AG08395 (cell line): ENCODE data around the gene UBE2E1.

Experiments used
- DNase-seq: peaks from one replicate; pipeline ENCODE4 v3.0.0; 2012; ENCODE audit warnings: mixed read lengths, low spot score

The UBE2E1 gene

GRCh38 chr3:23796518-23796917 is 9.2 kb upstream of the UBE2E1 start:
- no peak for DNase-seq

DNA sequence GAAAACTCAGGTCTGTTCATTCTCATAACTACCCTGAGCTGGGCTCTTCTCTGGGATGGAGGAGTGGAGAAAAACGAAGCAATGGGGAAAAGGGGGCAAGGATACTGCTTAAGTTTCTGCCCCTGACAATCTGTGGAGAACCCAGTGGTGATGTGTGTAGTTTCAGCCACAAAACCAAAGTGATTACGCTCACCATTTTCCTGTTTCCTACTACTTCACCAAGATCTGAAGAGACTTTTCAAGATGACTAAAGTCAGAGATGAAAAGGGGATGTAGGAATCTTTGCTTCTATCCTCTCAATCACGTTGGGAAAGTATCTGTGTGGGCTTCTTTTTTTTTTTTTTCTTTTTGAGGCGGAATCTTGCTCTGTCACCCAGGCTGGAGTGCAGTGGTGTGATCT is 8.3 kb upstream of the UBE2E1 start:
- no peak for DNase-seq

- no peak for DNase-seq
Measured at GRCh38 chr3:23798456-23798855, 7.3 kb upstream of the UBE2E1 start.

GRCh38 chr3:23798876-23799275 is 6.9 kb upstream of the UBE2E1 start:
- DNase-seq = no peak

DNA sequence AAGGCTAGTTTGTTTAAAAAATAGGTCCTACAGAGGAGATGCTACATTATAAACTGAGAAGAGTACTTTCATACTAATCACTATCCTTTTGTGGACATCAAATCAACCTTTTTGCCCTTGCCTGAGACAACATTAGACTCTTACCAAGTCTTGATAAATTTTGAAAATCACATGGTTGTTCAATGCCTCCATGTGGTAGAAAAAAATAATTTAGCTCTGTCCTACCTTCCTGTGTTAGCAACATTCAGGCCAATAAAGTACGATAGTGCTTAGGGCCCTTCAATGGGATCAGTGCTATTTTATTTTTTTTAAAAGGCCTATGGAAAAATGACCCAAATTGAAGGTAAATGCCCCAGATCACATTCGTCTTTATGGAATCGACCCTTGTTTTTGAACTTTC is 5.0 kb upstream of the UBE2E1 start:
- peak; percentile 26 for DNase-seq

- DNase-seq = no peak
Measured at GRCh38 chr3:23804441-23805209, 1.1 kb upstream of the UBE2E1 start.

DNA sequence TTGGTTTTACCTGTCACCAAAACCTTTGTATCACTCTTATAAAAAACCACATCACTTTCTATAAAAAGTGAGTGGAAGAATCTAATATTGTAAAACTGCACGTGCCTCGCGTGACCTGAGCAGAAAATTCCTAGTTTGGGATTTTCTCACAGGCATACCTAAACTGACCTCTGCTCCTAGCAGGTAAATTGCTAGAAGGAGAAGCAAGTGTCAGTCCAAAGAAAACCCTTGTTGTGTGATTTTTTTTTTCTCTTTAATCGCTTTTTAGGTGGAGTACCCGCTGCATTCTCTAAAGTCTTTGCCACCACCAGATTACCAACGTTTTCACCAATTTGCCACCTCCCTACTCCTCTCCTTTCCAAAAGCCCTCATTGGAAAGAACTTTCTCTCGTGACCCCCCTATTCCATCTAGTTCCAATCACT is 534 bp upstream of the UBE2E1 start:
- DNase-seq = no peak

DNA sequence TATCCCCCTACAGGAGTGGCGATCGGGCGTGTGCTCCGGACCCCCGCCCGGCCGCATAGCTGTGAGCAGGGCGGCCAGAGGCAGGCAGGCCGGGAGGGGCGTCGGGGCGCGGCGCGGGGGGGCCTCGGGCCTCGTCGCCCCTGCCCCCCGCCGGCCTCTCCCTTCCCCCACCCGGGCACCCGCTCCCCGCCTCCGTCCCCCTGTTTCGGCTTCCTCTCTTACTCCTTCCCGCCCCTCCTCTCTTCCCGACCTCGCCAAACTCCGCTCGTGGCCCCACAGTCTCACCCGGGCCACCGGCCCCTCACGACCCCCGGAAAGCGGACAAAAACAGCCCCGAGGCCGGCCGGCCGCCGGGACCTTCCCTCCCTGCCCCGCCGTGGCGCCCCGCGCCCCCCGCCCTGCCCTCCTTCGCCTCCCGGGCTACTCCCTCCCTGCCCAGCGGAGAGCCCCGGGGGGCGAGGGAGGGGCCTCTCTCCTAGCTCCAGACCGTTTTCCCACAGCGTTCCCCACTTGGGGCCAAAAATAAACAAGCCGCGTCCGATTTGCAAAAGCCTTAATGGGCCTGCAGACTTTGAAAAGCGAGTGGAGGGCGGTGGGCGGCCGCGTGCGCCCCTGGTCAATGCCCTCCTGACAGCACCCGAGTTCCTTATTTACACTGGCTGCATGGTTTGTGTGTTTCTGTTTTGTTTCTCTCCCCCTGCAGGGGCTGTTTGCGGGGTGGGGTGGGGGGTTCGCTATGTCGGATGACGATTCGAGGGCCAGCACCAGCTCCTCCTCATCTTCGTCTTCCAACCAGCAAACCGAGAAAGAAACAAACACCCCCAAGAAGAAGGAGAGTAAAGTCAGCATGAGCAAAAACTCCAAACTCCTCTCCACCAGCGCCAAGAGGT is 1.0 kb downstream of the UBE2E1 start:
- DNase-seq = peak; percentile 46

GRCh38 chr3:23807424-23808015 is 1.8 kb downstream of the UBE2E1 start:
- no peak for DNase-seq

GRCh38 chr3:23808525-23808924 is 2.8 kb downstream of the UBE2E1 start:
- DNase-seq = no peak

DNA sequence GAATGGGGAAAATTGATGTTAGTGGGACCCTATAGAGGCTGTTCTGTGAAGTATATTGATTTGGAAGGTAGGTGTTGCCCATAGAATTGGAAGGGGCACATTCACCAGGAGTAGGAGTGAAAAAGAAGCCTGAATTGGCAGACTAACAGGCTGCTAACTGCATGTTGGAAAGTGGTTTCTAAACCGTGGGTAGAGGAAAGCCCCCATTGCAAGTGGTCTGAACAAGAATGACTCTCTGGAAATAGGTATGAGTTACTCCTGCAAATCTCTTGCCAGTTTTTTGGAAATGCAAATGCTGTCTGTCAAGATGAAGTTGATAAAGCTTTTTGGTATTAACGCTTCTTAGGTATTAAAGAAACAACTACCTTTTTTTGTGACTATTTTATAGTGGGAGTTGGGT is 3.5 kb downstream of the UBE2E1 start:
- DNase-seq = no peak

GRCh38 chr3:23809840-23810342 is 4.1 kb downstream of the UBE2E1 start:
- DNase-seq = no peak

DNA sequence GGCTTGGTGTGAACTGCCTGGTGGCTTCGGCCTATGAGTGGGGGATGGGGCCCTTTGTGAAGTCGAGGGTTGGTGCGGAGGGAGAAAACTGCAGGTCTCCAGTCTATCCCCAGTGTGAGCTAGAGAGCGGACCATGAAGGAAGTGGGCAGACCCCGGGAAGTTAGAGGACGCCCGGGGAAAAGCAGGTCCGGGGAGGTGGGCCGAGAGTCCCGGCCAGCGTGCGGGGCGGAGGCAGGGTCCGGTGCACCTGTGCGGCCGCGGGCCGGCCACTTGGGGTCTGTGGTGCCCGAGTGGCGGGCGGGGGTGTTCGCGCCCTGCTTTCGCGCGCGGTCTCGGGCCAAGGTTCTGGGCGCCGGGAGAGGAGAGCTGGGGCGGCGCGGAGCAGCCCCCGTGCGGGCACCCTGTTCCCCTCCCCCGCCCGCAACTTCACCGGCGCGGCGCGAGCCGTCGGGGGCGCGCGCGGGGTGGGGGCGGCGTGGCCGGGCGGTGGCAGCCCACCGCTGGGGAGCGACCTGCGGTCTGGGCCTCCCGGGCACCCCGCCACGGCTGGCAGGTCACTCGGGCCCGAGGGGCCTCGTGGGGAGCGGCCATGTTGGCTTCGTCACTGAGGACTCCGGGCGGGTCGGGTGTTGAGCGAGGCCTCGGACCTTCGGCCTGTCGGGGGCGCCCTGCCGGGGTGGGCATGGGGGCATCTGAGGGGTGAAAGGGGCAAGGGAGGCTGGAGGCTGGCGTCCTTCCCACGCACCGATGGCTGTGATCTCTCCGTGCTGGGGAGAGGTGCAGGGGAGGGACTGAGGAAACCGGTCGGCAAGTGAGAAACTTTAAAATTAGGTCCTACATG is 4.8 kb downstream of the UBE2E1 start:
- DNase-seq = peak; percentile 51

DNA sequence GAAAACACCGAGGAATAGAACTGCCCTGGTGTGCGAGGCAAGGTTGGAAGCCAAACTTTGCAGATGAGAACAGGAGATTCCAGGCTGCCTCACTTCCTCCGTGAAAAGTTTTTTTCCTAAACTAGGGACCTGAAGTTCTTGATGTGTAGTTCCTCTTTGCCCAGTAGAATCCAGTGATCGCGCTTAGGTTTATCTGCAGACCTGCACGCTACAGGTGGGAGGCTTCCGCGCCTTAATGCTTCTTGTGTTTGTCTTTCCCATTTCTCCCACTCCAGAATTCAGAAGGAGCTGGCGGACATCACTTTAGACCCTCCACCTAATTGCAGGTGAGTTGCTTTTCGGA is 5.4 kb downstream of the UBE2E1 start:
- DNase-seq = no peak

DNA sequence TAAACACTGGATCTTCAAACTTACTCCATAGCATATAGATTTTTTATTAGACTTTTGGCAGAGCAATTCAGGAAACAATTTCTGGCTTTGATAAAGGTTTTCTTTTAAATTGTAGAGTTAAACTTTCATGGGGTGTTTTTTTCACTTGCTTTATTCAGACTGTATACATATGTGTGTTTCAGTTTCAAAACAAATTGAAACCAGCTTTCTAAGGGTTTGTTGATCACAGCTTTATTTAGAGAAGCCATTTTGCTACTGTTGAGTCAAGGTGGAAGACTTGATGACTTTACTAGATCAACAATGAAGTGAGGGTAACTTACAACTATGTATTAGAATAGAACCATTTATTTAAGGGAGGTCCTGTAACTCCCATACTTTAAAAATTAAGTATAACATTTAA is 6.2 kb downstream of the UBE2E1 start:
- DNase-seq = no peak

GRCh38 chr3:23815879-23816278 is 10.1 kb downstream of the UBE2E1 start:
- DNase-seq = no peak

DNA sequence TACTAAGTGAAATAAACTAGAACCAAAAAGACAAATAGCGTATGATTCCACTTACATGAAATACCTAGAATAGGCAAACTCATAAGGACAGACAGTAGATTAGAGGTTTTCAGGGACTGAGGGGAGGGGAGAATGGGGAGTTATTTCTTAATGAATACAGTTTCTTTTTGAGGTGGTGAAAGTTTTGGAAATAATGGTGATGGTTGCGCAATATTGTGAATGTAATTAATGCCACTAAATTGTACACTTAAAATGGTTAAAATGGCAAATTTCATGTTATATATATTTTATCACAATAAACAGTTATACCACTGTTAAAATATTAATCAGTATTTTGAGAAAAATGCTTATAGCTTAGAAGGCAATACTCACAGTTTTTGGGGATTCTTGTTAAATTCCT is 11.0 kb downstream of the UBE2E1 start:
- no peak for DNase-seq

DNA sequence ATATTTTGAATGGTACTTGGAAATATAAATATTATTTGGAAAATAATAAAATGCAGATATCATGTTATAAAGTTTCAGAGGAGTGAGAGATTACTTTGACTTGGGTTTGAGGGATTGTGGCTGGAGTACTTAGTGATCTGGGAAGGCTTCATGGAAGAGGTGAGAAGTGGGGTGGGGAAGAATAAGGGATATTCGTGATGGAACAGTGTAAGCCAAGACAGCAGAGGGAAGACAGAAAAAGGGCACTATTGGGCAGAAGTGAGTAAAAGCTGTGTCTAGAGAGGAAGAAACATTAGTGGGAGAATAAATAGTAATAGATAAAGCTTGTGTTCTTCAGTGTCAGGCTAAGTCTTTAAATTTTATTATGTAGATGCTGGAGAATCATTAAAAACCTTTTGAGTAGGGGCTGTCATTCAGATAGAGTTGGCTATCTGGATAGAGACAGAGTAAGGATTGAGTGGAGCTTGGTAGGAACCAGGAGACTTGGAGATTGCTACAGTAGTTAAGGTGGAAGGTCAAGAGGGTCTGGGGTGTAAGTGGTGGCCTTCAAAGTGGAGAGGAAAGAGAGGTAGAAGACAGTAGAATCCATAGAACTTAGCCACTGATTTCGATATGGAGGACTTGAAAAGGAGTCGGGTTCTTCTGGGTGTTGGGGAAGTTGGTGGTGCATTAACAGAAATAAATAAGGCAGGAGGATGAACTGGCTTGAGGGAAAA is 11.9 kb downstream of the UBE2E1 start:
- DNase-seq = no peak

- no peak for DNase-seq
Measured at GRCh38 chr3:23819599-23820360, 14.0 kb downstream of the UBE2E1 start.

- no peak for DNase-seq
Measured at GRCh38 chr3:23820888-23821287, 15.1 kb downstream of the UBE2E1 start.
